CD4-positive, alpha-beta T cell (primary cell): Measurements from ENCODE around the gene STX1B. TPM values are rescaled to one million over a fixed set of nuclear protein-coding genes. Genes with fewer than 3 reads are reported as not detected.
A peak's percentile ranks its signal among the peaks of the same experiment; 100 is the strongest.

Source experiments
- ATAC-seq: fragments of 200-7000 bp; cut with Tn5 transposase; one replicate; pipeline ENCODE4 v1.10.0; 2022; ENCODE audit warnings: mild to moderate bottlenecking; ENCODE audit not compliant: poor library complexity
- CTCF ChIA-PET: fragments of 350-600 bp; sonication (Branson Sonifier 250); formaldehyde crosslinking; loops from one replicate; lab custom pipeline; 2021; ENCODE audit warnings: antibody characterized with exemption, inconsistent platforms; lab: Charles Lee
- POLR2A ChIA-PET: fragments of 350-600 bp; sonication (Branson Sonifier 250); formaldehyde crosslinking; loops from one replicate; lab custom pipeline; 2021; ENCODE audit warnings: antibody characterized with exemption, inconsistent platforms; lab: Charles Lee
- DNase-seq, 14 experiments: peaks; one replicate each; pipeline ENCODE4 v3.0.0-alpha.2; 2013 to 2020; ENCODE audit warnings: mixed read lengths in 2 of 14
- H3K27ac ChIP-seq, 2 donors: one replicate each; pipeline versions ENCODE4 v1.5.1 to v1.7.0; 2013; ENCODE audit warnings: low read length in 2 of 2, low read depth in 1 of 2, mild to moderate bottlenecking in 1 of 2
- H3K27me3 ChIP-seq, 2 experiments: 1 replicate in 1 of 2; 2 replicates in 1 of 2; pipeline versions ENCODE4 v1.6.1 to v1.7.0; 2013; ENCODE audit warnings: low read length in 2 of 2, control low read depth in 1 of 2, mild to moderate bottlenecking in 1 of 2, moderate library complexity in 1 of 2; ENCODE audit not compliant: insufficient read depth in 2 of 2, control insufficient read depth in 1 of 2
- H3K36me3 ChIP-seq: one replicate; pipeline ENCODE4 v1.6.1; 2013; ENCODE audit warnings: low read length, control low read depth; ENCODE audit not compliant: insufficient read depth
- H3K4me1 ChIP-seq: one replicate; pipeline ENCODE4 v1.6.1; 2013; ENCODE audit warnings: low read length, control low read depth; ENCODE audit not compliant: insufficient read depth
- H3K4me3 ChIP-seq: one replicate; pipeline ENCODE4 v1.5.1; 2013; ENCODE audit warnings: mild to moderate bottlenecking, low read length, moderate library complexity
- H3K9me3 ChIP-seq, 2 experiments: 1 replicate in 1 of 2; 2 replicates in 1 of 2; pipeline versions ENCODE4 v1.6.1 to v1.7.0; 2013; ENCODE audit warnings: low read length in 2 of 2, mild to moderate bottlenecking in 2 of 2, control low read depth in 1 of 2, moderate library complexity in 1 of 2; ENCODE audit not compliant: control insufficient read depth in 1 of 2, insufficient read depth in 1 of 2
- H3K27ac Mint-ChIP-seq: one replicate; pipeline ENCODE4 v1.8.0; 2020; ENCODE audit warnings: mixed read lengths
- H3K27me3 Mint-ChIP-seq: one replicate; pipeline ENCODE4 v1.8.0; 2021; ENCODE audit warnings: mixed read lengths
- H3K36me3 Mint-ChIP-seq: one replicate; pipeline ENCODE4 v1.8.0; 2021; ENCODE audit warnings: low read depth, mixed read lengths
- H3K4me1 Mint-ChIP-seq: one replicate; pipeline ENCODE4 v1.8.0; 2021; ENCODE audit warnings: low read depth, mixed read lengths
- H3K4me3 Mint-ChIP-seq: one replicate; pipeline ENCODE4 v1.8.0; 2020; ENCODE audit warnings: mild to moderate bottlenecking, mixed read lengths
- H3K9me3 Mint-ChIP-seq: one replicate; pipeline ENCODE4 v1.8.0; 2020; ENCODE audit warnings: mixed read lengths
- CTCF ChIP-seq: fragments of 200-600 bp; IDR thresholded peaks from one replicate; pipeline ENCODE4 v1.8.0; 2022; ENCODE audit warnings: antibody characterized with exemption, mild to moderate bottlenecking
- intact Hi-C, 2 experiments: fragments of 100-400 bp; cut with DNase I in 1 of 2; cut with micrococcal nuclease in 1 of 2; formaldehyde crosslinking; loops; one replicate each; pipeline versions ENCODE4 v1.15.1 to v1.9.0; 2023 to 2025; cut with DNase I, micrococcal nuclease
- total RNA-seq, 174 experiments: library from RNA in 2 of 174; stranded (reverse) in 2 of 174; gene quantifications; one replicate each; pipeline ENCODE4 v1.2.3 and lab custom pipeline; 2021 to 2026

The STX1B gene
- total RNA-seq, 2 experiments from 2014 or later: 2.9 to 3.1 TPM

- Mint-ChIP-seq H3K4me3 (no peak overlapping the region), H3K9me3 (no peaks in the 10 kb centered on the region), H3K4me1 (no peaks in the 10 kb centered on the region), H3K27ac (no peak overlapping the region), H3K36me3 (peaks cover 36% of the 10 kb centered on the region), H3K27me3 (no peaks in the 10 kb centered on the region)
- H3K27me3 ChIP-seq: no peaks in the 10 kb centered on the region
- no peak overlapping the region for H3K27ac ChIP-seq
- DNase-seq (no peak), ATAC-seq (no peak)
- H3K9me3 ChIP-seq: no peaks in the 10 kb centered on the region
- H3K4me1 ChIP-seq: no peaks in the 10 kb centered on the region
- intact Hi-C loops: no loop called here
- H3K4me3 ChIP-seq: no peak overlapping the region
- peaks cover 38% of the 10 kb centered on the region for H3K36me3 ChIP-seq
- TF ChIP-seq CTCF: no peak
- POLR2A ChIA-PET: no interaction called here
- CTCF ChIA-PET: no interaction called here
Observed at GRCh38 chr16:31042866-31043265, 32.4 kb upstream of the STX1B start.

- TF ChIP-seq CTCF: no peak
- Histone ChIP-seq H3K27ac (no peak overlapping the region), H3K27me3 (no peaks in the 10 kb centered on the region), H3K4me3 (no peak overlapping the region), H3K9me3 (no peaks in the 10 kb centered on the region), H3K36me3 (peaks cover 64% of the 10 kb centered on the region), H3K4me1 (peaks cover 13% of the 10 kb centered on the region)
- ATAC-seq: no peak
- Mint-ChIP-seq H3K4me3 (no peak overlapping the region), H3K9me3 (no peaks in the 10 kb centered on the region), H3K36me3 (peaks cover 55% of the 10 kb centered on the region), H3K27ac (no peak overlapping the region), H3K27me3 (no peaks in the 10 kb centered on the region), H3K4me1 (peaks cover 10% of the 10 kb centered on the region)
- no peak for DNase-seq
- POLR2A ChIA-PET: no interaction called here
- CTCF ChIA-PET: no interaction called here
- intact Hi-C loops: no loop called here
Observed at GRCh38 chr16:31038993-31039392, 28.6 kb upstream of the STX1B start.

GRCh38 chr16:31036691-31037090 is 26.3 kb upstream of the STX1B start:
- H3K4me3 Mint-ChIP-seq: peak overlapping the region; percentile 13
- H3K4me3 ChIP-seq: no peak overlapping the region
- no peak overlapping the region for H3K27ac ChIP-seq

More at GRCh38 chr16:31036691-31037090, 26.3 kb upstream of the STX1B start:
- ChIA-PET CTCF (no interaction called here), POLR2A (interaction anchor here (4.7 kb wide), 1 partner anchor 37 kb away, joined by 41 read pairs; the partner anchor contains the start of genes ZNF646 and ZNF668)
- DNase-seq (no peak), ATAC-seq (no peak)
- no peak for TF ChIP-seq CTCF
- Mint-ChIP-seq H3K4me1 (peaks cover 26% of the 10 kb centered on the region), H3K36me3 (peaks cover 59% of the 10 kb centered on the region), H3K27ac (no peak overlapping the region), H3K27me3 (no peaks in the 10 kb centered on the region), H3K9me3 (no peaks in the 10 kb centered on the region)
- no peaks in the 10 kb centered on the region for H3K9me3 ChIP-seq
- intact Hi-C loops: no loop called here
- H3K27me3 ChIP-seq: no peaks in the 10 kb centered on the region
- peaks cover 26% of the 10 kb centered on the region for H3K4me1 ChIP-seq
- peaks cover 50% of the 10 kb centered on the region for H3K36me3 ChIP-seq
